ENCODE measurements around the gene TAOK2.

DNA sequence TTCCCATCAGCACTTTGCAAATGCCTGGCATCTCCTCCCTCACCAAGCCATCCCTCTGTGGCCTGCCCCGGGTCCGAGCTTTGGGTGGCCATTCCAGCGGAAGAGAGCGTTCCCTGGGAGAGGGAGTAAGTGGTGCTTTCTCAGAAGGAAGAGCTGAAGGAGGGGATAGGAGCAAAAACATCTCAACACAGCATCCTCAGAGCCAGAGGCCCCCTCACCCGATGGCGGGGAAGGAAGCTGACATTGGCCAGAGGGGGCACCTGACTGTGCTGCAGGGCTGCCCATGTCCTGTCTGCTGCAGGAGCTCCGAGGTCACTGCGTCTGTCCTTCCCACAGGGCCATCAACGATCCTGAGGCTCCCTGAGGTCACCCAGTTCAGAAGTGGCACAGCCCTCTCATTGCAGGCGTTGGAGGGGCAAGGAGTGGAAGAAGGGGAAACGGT is 57.8 kb downstream of the TAOK2 start:
- no peak for TF ChIP-seq GATA2 (IDR thresholded peaks at IDR 0.05; ENCODE audit: low read depth, low read length)
- TF ChIP-seq GATA3 (IDR thresholded peaks at IDR 0.05; ENCODE audit: low read depth, low read length): no peak
